ENCODE data around the gene IGFLR1.
A peak's percentile ranks its signal among the peaks of the same experiment; 100 is the strongest.

The IGFLR1 gene

DNA sequence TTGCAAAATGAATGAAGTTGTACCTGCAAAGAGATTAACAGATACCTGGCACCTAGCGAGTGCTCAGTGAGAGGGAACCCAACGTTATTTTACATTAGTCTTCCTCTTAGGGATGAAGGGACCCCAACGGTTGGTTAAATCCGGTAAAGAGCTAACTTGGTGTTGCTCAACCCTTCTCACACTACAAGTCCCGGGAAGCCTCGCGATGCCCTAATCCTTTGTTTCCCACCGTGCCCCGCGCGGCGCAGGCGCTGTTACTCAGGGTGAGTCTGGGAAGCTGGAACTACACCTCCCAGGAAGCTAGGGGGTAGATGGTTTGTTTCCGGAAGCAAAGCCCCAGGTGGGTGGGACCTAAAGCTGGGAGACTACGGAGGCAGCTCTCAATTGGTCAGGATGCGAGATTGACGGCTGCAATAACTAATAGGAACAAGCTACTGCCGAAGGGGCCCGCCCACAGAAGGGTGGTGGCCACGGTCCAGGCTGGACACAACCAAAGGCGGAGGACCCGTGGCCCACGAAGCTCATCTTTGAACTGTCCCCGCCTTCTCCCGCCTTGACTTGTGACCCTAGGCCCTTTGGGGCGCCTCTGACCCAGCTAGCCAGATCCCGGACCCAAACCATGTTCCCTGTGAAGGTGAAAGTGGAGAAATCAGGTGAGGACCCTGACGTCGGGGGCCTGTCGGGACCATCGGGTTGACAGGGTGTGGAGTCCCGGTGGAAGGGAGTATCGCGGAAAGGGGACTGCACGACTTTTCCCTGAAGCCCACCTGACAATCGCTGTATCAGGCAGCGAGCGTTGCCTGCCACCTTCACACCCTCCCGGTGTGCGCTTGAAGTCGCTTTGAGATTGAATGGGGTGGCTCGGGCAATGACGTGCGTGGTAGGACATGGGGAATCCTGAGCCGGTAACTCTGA is 6.1 kb upstream of the IGFLR1 start, which contains the start of gene LIN37:
Gene LIN37 (plus strand): TSS at position 471 of the 915 bp plus-strand sequence. CDS start 149 bp downstream, at position 620.
- H3K27me3 ChIP-seq (ENCODE audit: insufficient read depth, low read length) = no peaks in the 10 kb centered on the region
- H3K79me2 ChIP-seq (ENCODE audit: insufficient read depth, low read length) = no peaks in the 10 kb centered on the region
- peak within 1 kb of the TSS; percentile 22 for H3K27ac ChIP-seq (ENCODE audit: low read depth, low read length, poor library complexity, severe bottlenecking)
- no peak within 1 kb of the TSS for H2AFZ ChIP-seq (ENCODE audit: low read length)
- peak within 1 kb of the TSS; percentile 85 for H3K4me2 ChIP-seq (ENCODE audit: low read length)
- H3K9ac ChIP-seq (ENCODE audit: low read length) = peak within 1 kb of the TSS; percentile 78
- no peaks in the 10 kb centered on the region for H3F3A ChIP-seq (ENCODE audit: insufficient read depth, low read length)
- peak within 1 kb of the TSS; percentile 86 for H3K4me3 ChIP-seq (ENCODE audit: low read depth, low read length, poor library complexity, severe bottlenecking)
- H3K9me2 ChIP-seq (ENCODE audit: low read depth, low read length) = no peaks in the 10 kb centered on the region
- no peaks in the 10 kb centered on the region for H3K9me3 ChIP-seq (ENCODE audit: low read length)
- no peaks in the 10 kb centered on the region for H4K20me1 ChIP-seq (ENCODE audit: insufficient read depth, low read length)
- TF ChIP-seq, protein P1, sequence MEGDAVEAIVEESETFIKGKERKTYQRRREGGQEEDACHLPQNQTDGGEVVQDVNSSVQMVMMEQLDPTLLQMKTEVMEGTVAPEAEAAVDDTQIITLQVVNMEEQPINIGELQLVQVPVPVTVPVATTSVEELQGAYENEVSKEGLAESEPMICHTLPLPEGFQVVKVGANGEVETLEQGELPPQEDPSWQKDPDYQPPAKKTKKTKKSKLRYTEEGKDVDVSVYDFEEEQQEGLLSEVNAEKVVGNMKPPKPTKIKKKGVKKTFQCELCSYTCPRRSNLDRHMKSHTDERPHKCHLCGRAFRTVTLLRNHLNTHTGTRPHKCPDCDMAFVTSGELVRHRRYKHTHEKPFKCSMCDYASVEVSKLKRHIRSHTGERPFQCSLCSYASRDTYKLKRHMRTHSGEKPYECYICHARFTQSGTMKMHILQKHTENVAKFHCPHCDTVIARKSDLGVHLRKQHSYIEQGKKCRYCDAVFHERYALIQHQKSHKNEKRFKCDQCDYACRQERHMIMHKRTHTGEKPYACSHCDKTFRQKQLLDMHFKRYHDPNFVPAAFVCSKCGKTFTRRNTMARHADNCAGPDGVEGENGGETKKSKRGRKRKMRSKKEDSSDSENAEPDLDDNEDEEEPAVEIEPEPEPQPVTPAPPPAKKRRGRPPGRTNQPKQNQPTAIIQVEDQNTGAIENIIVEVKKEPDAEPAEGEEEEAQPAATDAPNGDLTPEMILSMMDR (IDR thresholded peaks at IDR 0.05; ENCODE audit: low read length) = no peak
- TF ChIP-seq EZH2 (IDR thresholded peaks at IDR 0.05; ENCODE audit: borderline replicate concordance, low read length) = no peak
- H3K4me1 ChIP-seq (ENCODE audit: insufficient read depth, low read length, severe bottlenecking) = peaks cover 41% of the 10 kb centered on the region
- 0 out of 2 replicates have a peak, but pooled peaks cover 3% of the 10 kb centered on the region for H3K36me3 ChIP-seq (ENCODE audit: insufficient read depth, low read length)

GRCh38 chr19:35746531-35746930 is 4.3 kb upstream of the IGFLR1 start:
- Histone ChIP-seq H3K9ac (ENCODE audit: low read length) (peak overlapping the region; percentile 90; the same call in 1 of the 2 replicates), H3K4me1 (ENCODE audit: insufficient read depth, low read length, severe bottlenecking) (peaks cover 59% of the 10 kb centered on the region), H3K4me3 (ENCODE audit: low read depth, low read length, poor library complexity, severe bottlenecking) (peak overlapping the region; percentile 91), H3K36me3 (ENCODE audit: insufficient read depth, low read length) (no peaks in the 10 kb centered on the region), H3F3A (ENCODE audit: insufficient read depth, low read length) (no peaks in the 10 kb centered on the region), H3K4me2 (ENCODE audit: low read length) (peak overlapping the region; percentile 87), H3K27ac (ENCODE audit: low read depth, low read length, poor library complexity, severe bottlenecking) (no peak overlapping the region), H3K27me3 (ENCODE audit: insufficient read depth, low read length) (no peaks in the 10 kb centered on the region), H3K79me2 (ENCODE audit: insufficient read depth, low read length) (no peaks in the 10 kb centered on the region), H2AFZ (ENCODE audit: low read length) (no peak overlapping the region), H4K20me1 (ENCODE audit: insufficient read depth, low read length) (no peaks in the 10 kb centered on the region), H3K9me3 (ENCODE audit: low read length) (no peaks in the 10 kb centered on the region), H3K9me2 (ENCODE audit: low read depth, low read length) (no peaks in the 10 kb centered on the region)
- TF ChIP-seq, protein P1 (IDR thresholded peaks at IDR 0.05; ENCODE audit: low read length) = no peak
- TF ChIP-seq EZH2 (IDR thresholded peaks at IDR 0.05; ENCODE audit: borderline replicate concordance, low read length) = no peak

- H3K4me2 ChIP-seq (ENCODE audit: low read length) = peak overlapping the region; percentile 87
- no peaks in the 10 kb centered on the region for H3K79me2 ChIP-seq (ENCODE audit: insufficient read depth, low read length)
- peak overlapping the region; percentile 91 for H3K4me3 ChIP-seq (ENCODE audit: low read depth, low read length, poor library complexity, severe bottlenecking)
- peak overlapping the region; percentile 57 for H3K27ac ChIP-seq (ENCODE audit: low read depth, low read length, poor library complexity, severe bottlenecking)
- no peaks in the 10 kb centered on the region for H3F3A ChIP-seq (ENCODE audit: insufficient read depth, low read length)
- peaks cover 63% of the 10 kb centered on the region for H3K4me1 ChIP-seq (ENCODE audit: insufficient read depth, low read length, severe bottlenecking)
- no peaks in the 10 kb centered on the region for H3K36me3 ChIP-seq (ENCODE audit: insufficient read depth, low read length)
- H3K9ac ChIP-seq (ENCODE audit: low read length) = peak overlapping the region; percentile 90
- H3K9me3 ChIP-seq (ENCODE audit: low read length) = no peaks in the 10 kb centered on the region
- H3K9me2 ChIP-seq (ENCODE audit: low read depth, low read length) = no peaks in the 10 kb centered on the region
- no peaks in the 10 kb centered on the region for H3K27me3 ChIP-seq (ENCODE audit: insufficient read depth, low read length)
- no peak overlapping the region for H2AFZ ChIP-seq (ENCODE audit: low read length)
- TF ChIP-seq EZH2 (IDR thresholded peaks at IDR 0.05; ENCODE audit: borderline replicate concordance, low read length) = no peak
- TF ChIP-seq, protein P1 (IDR thresholded peaks at IDR 0.05; ENCODE audit: low read length) = no peak
- H4K20me1 ChIP-seq (ENCODE audit: insufficient read depth, low read length) = no peaks in the 10 kb centered on the region
These were observed 3.8 kb upstream of the IGFLR1 start for GRCh38 chr19:35746087-35746462.

All from OCI-LY1 (cell line).